IPS-15b (cell line): ENCODE data around the gene TMC4.

Experiments used
- H3K27me3 ChIP-seq: one replicate; pipeline ENCODE4 v1.6.1; 2013; ENCODE audit warnings: low read length; ENCODE audit not compliant: control insufficient read depth, insufficient read depth
- H3K36me3 ChIP-seq: one replicate; pipeline ENCODE4 v1.6.1; 2013; ENCODE audit warnings: low read length; ENCODE audit not compliant: control insufficient read depth, insufficient read depth
- H3K4me1 ChIP-seq: one replicate; pipeline ENCODE4 v1.6.1; 2013; ENCODE audit warnings: mild to moderate bottlenecking, low read length; ENCODE audit not compliant: control insufficient read depth, insufficient read depth
- H3K4me3 ChIP-seq: one replicate; pipeline ENCODE4 v1.5.1; 2013; ENCODE audit warnings: low read depth, low read length
- H3K9ac ChIP-seq: one replicate; pipeline ENCODE4 v1.6.1; 2013; ENCODE audit warnings: low read depth, mild to moderate bottlenecking, low read length
- H3K9me3 ChIP-seq: one replicate; pipeline ENCODE4 v1.6.1; 2013; ENCODE audit warnings: mild to moderate bottlenecking, low read length; ENCODE audit not compliant: control insufficient read depth, insufficient read depth

The TMC4 gene

GRCh38 chr19:54145541-54146158, 27.3 kb downstream of the TMC4 start:
- Histone ChIP-seq H3K36me3 (peaks cover 79% of the 10 kb centered on the region), H3K9ac (no peak overlapping the region), H3K9me3 (no peaks in the 10 kb centered on the region), H3K4me3 (no peak overlapping the region), H3K27me3 (no peaks in the 10 kb centered on the region), H3K4me1 (peaks cover 3% of the 10 kb centered on the region)

- no peak overlapping the region for H3K9ac ChIP-seq
- peaks cover 61% of the 10 kb centered on the region for H3K36me3 ChIP-seq
- H3K9me3 ChIP-seq, result no peaks in the 10 kb centered on the region
- peaks cover 7% of the 10 kb centered on the region for H3K4me1 ChIP-seq
- no peak overlapping the region for H3K4me3 ChIP-seq
- H3K27me3 ChIP-seq, result no peaks in the 10 kb centered on the region
Observed at GRCh38 chr19:54142166-54142780, 30.7 kb downstream of the TMC4 start.

GRCh38 chr19:54141356-54141755, 31.6 kb downstream of the TMC4 start:
- no peak overlapping the region for H3K9ac ChIP-seq
- H3K4me1 ChIP-seq, result peaks cover 7% of the 10 kb centered on the region
- H3K27me3 ChIP-seq, result no peaks in the 10 kb centered on the region
- H3K4me3 ChIP-seq, result no peak overlapping the region
- H3K36me3 ChIP-seq, result peaks cover 53% of the 10 kb centered on the region
- H3K9me3 ChIP-seq, result no peaks in the 10 kb centered on the region

GRCh38 chr19:54138489-54139256, 34.3 kb downstream of the TMC4 start:
- H3K4me3 ChIP-seq, result peak overlapping the region; percentile 72
- peaks cover 27% of the 10 kb centered on the region for H3K36me3 ChIP-seq

GRCh38 chr19:54137699-54138488, 35.1 kb downstream of the TMC4 start, which contains the start of gene CNOT3:
TSS of gene CNOT3 (plus strand) at chr19:54137762. CDS start at chr19:54142979, 5,217 bp downstream.
- no peaks in the 10 kb centered on the region for H3K27me3 ChIP-seq
- H3K9ac ChIP-seq, result peak within 1 kb of the TSS; percentile 65
- peak within 1 kb of the TSS; percentile 84 for H3K4me3 ChIP-seq
- peaks cover 7% of the 10 kb centered on the region for H3K4me1 ChIP-seq
- H3K36me3 ChIP-seq, result peaks cover 19% of the 10 kb centered on the region
- H3K9me3 ChIP-seq, result no peaks in the 10 kb centered on the region

More at GRCh38 chr19:54138489-54139256, 34.3 kb downstream of the TMC4 start:
- Histone ChIP-seq H3K9ac (no peak overlapping the region), H3K9me3 (no peaks in the 10 kb centered on the region), H3K27me3 (no peaks in the 10 kb centered on the region), H3K4me1 (peaks cover 7% of the 10 kb centered on the region)

GRCh38 chr19:54136864-54137698, 35.9 kb downstream of the TMC4 start:
- H3K9me3 ChIP-seq, result no peaks in the 10 kb centered on the region
- H3K36me3 ChIP-seq, result peaks cover 11% of the 10 kb centered on the region

GRCh38 chr19:54136086-54136863, 36.7 kb downstream of the TMC4 start:
- peaks cover 7% of the 10 kb centered on the region for H3K4me1 ChIP-seq
- no peaks in the 10 kb centered on the region for H3K9me3 ChIP-seq
- H3K4me3 ChIP-seq, result peak overlapping the region; percentile 84
- peak overlapping the region; percentile 57 for H3K9ac ChIP-seq
- H3K36me3 ChIP-seq, result peaks cover 10% of the 10 kb centered on the region
- no peaks in the 10 kb centered on the region for H3K27me3 ChIP-seq

More at GRCh38 chr19:54136864-54137698, 35.9 kb downstream of the TMC4 start:
- Histone ChIP-seq H3K9ac (peak overlapping the region; percentile 65), H3K4me1 (peaks cover 7% of the 10 kb centered on the region), H3K4me3 (peak overlapping the region; percentile 84), H3K27me3 (no peaks in the 10 kb centered on the region)

- Histone ChIP-seq H3K36me3 (peaks cover 17% of the 10 kb centered on the region), H3K9ac (no peak overlapping the region), H3K4me3 (no peak overlapping the region), H3K9me3 (no peaks in the 10 kb centered on the region), H3K27me3 (no peaks in the 10 kb centered on the region), H3K4me1 (peaks cover 2% of the 10 kb centered on the region)
Observed at GRCh38 chr19:54133957-54134590, 38.9 kb downstream of the TMC4 start.

- Histone ChIP-seq H3K9ac (no peak overlapping the region), H3K4me3 (no peak overlapping the region), H3K36me3 (peaks cover 23% of the 10 kb centered on the region), H3K9me3 (no peaks in the 10 kb centered on the region), H3K27me3 (no peaks in the 10 kb centered on the region), H3K4me1 (no peaks in the 10 kb centered on the region)
Observed at GRCh38 chr19:54133312-54133956, 39.5 kb downstream of the TMC4 start.

GRCh38 chr19:54129617-54129996, 43.4 kb downstream of the TMC4 start:
- Histone ChIP-seq H3K4me1 (no peaks in the 10 kb centered on the region), H3K27me3 (no peaks in the 10 kb centered on the region), H3K36me3 (peaks cover 40% of the 10 kb centered on the region), H3K9me3 (no peaks in the 10 kb centered on the region), H3K4me3 (no peak overlapping the region), H3K9ac (no peak overlapping the region)
